ENCODE measurements around the gene C13orf46.

GRCh38 chr13:114009590-114010400, 35.9 kb upstream of the C13orf46 start:
- TF ChIP-seq CTCF (IDR thresholded peaks at IDR 0.05) (no peak), POLR2A (IDR thresholded peaks at IDR 0.05) (no peak), POLR2AphosphoS5 (IDR thresholded peaks at IDR 0.05) (no peak)
